PFSK-1 (cell line): ENCODE data around the gene CENPA.

Experiments used
- FOXP2 ChIP-seq: optimal IDR thresholded peaks from 2 replicates; pipeline ENCODE3; 2011; ENCODE audit warnings: borderline replicate concordance, control low read depth, inconsistent platforms; ENCODE audit not compliant: insufficient read depth; ENCODE audit errors: extremely low read length, extremely low read depth
- POLR2AphosphoS5 ChIP-seq: IDR thresholded peaks from 2 replicates; pipeline ENCODE4 v1.6.1; 2012; ENCODE audit warnings: low read depth, mild to moderate bottlenecking, control low read depth, low read length, moderate library complexity
- SIN3A ChIP-seq: IDR thresholded peaks from 2 replicates; pipeline ENCODE4 v1.6.1; 2012; ENCODE audit warnings: mild to moderate bottlenecking, low read length, moderate library complexity, borderline replicate concordance; ENCODE audit not compliant: insufficient read depth
- TAF1 ChIP-seq: IDR thresholded peaks from 2 replicates; pipeline ENCODE4 v1.6.1; 2012; ENCODE audit warnings: low read length, control low read depth, borderline replicate concordance; ENCODE audit not compliant: insufficient read depth
- TF ChIP-seq, protein P1 (sequence below), 2 experiments: IDR thresholded peaks; 2 replicates each; pipeline versions ENCODE4 v1.6.1 to v1.8.0; 2011 to 2012; ENCODE audit warnings: low read depth in 2 of 2, low read length in 2 of 2, control low read depth in 1 of 2, inconsistent platforms in 1 of 2, mild to moderate bottlenecking in 1 of 2, moderate library complexity in 1 of 2; ENCODE audit not compliant: insufficient read depth in 1 of 2

Gene CENPA

DNA sequence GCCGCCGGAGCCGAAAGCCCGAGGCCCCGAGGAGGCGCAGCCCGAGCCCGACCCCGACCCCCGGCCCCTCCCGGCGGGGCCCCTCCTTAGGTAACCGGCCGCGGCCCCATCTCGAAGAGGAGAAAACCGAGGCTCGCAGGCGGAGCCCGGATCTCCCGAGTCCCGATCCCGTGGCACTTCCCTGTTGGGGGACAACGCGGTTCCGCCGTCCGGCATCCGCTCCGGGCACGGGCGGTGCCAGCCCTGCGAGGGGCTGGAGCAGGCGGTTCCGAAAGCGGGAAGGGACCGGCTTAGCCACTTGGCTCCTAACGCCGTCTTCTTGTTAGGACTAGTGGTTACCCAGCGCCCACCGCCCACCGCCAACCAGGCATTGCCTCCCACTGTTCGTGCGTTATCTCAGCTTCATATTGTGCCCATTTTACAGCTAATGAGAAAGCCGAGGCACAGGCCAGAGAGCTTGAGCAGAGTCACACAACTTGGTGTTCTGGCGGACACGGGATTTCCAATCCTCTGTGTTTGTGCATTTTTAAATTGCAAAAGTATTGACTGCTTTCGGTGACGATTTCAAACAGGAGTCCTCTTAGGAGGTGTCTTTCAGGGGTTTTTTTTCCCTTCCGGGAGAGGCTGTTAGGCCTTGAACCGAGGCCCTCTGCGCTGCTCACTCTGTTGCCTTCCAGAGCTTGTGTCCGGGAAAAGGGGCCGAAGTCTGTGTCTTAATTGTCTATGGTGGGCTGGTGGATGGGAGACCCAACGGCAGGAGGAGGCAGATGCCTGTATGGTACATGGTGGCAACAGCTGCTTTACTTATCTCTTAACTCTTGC lies 562 bp downstream of the CENPA start:
- TF ChIP-seq, protein P1, sequence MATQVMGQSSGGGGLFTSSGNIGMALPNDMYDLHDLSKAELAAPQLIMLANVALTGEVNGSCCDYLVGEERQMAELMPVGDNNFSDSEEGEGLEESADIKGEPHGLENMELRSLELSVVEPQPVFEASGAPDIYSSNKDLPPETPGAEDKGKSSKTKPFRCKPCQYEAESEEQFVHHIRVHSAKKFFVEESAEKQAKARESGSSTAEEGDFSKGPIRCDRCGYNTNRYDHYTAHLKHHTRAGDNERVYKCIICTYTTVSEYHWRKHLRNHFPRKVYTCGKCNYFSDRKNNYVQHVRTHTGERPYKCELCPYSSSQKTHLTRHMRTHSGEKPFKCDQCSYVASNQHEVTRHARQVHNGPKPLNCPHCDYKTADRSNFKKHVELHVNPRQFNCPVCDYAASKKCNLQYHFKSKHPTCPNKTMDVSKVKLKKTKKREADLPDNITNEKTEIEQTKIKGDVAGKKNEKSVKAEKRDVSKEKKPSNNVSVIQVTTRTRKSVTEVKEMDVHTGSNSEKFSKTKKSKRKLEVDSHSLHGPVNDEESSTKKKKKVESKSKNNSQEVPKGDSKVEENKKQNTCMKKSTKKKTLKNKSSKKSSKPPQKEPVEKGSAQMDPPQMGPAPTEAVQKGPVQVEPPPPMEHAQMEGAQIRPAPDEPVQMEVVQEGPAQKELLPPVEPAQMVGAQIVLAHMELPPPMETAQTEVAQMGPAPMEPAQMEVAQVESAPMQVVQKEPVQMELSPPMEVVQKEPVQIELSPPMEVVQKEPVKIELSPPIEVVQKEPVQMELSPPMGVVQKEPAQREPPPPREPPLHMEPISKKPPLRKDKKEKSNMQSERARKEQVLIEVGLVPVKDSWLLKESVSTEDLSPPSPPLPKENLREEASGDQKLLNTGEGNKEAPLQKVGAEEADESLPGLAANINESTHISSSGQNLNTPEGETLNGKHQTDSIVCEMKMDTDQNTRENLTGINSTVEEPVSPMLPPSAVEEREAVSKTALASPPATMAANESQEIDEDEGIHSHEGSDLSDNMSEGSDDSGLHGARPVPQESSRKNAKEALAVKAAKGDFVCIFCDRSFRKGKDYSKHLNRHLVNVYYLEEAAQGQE (IDR thresholded peaks at IDR 0.05; ENCODE audit: insufficient read depth in 1 of 2, low read depth in 2 of 2, low read length in 2 of 2): no peak
- TF ChIP-seq POLR2AphosphoS5: no peak
- TF ChIP-seq TAF1: no peak

DNA sequence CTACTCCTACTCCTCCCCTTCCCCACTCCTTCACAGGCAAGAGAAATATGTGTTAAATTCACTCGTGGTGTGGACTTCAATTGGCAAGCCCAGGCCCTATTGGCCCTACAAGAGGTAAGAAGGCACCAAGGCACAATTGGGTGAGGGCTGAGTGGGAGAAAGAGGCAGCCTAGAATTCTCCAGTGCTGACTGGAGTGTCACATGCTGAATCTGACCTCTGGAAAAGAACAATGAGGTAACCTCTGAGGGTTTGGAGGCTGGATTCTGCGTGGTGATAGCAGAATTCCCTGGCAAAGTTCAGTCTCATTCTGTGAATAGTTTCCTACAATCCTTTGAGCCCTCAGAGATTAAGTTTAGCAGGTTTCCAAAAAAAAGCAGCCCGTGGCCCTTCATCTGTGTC lies 6.9 kb downstream of the CENPA start:
- TF ChIP-seq FOXP2 (no peak), POLR2AphosphoS5 (no peak), TAF1 (no peak), SIN3A (no peak)
- TF ChIP-seq, protein P1 (IDR thresholded peaks at IDR 0.05; ENCODE audit: insufficient read depth in 1 of 2, low read depth in 2 of 2, low read length in 2 of 2): no peak

DNA sequence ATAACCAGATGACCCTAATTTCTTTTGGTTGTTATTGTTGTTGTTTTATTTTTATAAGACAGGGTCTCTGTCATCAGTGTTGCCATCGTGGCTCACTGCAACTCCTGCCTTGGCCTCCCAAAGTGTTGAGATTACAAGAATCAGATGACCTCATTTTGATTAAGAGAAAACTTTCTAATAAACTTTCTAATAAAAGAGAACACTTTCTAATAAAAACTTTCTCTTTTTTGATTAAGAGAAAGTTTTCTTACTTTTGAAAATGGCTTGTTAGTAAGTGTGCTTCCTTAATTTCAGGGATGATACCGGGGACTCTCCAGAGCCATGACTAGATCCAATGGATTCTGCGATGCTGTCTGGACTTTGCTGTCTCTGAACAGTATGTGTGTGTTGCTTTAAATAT lies 7.7 kb downstream of the CENPA start:
- TF ChIP-seq TAF1: no peak
- TF ChIP-seq POLR2AphosphoS5: no peak
- no peak for TF ChIP-seq SIN3A
- TF ChIP-seq, protein P1 (IDR thresholded peaks at IDR 0.05; ENCODE audit: insufficient read depth in 1 of 2, low read depth in 2 of 2, low read length in 2 of 2): no peak
- no peak for TF ChIP-seq FOXP2

DNA sequence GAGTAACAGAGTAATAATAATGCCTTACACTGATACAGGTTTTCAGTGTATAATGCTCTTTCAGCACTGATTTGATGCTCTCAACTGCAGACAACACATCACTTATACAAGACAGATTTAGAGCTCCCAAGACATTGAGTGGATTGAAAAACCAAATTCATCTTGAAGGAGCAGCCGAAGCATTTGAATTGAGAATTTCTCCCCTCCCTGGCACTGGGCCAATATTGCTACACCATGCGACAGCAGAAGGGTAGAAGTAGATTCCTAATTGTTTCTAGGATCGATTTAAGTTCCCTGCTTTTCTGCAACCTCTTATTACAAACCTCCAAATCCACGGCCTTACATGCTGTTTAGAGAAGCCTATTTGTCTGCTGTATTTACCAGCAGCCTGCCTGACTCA lies 15.5 kb downstream of the CENPA start:
- TF ChIP-seq POLR2AphosphoS5 (no peak), TAF1 (no peak), FOXP2 (no peak), SIN3A (no peak)
- TF ChIP-seq, protein P1 (IDR thresholded peaks at IDR 0.05; ENCODE audit: insufficient read depth in 1 of 2, low read depth in 2 of 2, low read length in 2 of 2): no peak

DNA sequence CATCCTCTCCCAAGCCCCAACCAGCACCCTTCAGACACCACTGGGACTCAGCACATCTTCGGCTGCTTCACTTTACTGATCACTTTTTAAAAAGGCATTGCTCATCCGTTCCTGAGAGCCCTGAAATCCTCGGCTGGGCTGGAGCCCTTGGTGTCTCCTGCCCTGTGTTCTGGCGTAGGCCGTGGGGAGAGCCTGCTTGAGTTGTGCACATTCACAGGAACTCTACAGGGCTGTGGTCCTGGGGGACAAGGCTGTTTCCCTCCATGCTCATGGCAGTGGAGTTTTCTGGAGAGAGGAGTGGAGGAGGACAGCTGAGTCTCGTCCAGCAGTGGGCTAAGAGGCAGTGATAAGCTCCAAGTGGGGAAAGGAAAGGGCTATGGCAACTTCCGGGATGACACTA lies 15.9 kb downstream of the CENPA start:
- no peak for TF ChIP-seq SIN3A
- TF ChIP-seq FOXP2: no peak
- no peak for TF ChIP-seq POLR2AphosphoS5
- TF ChIP-seq TAF1: no peak
- TF ChIP-seq, protein P1 (IDR thresholded peaks at IDR 0.05; ENCODE audit: insufficient read depth in 1 of 2, low read depth in 2 of 2, low read length in 2 of 2): no peak
